ENCODE measurements around the gene PRELID1.
"Not testable (repeated sequence)": the region's sequence is repeated elsewhere in the genome, so short reads cannot be mapped to it uniquely, and the experiment has no call there.

Gene PRELID1

DNA sequence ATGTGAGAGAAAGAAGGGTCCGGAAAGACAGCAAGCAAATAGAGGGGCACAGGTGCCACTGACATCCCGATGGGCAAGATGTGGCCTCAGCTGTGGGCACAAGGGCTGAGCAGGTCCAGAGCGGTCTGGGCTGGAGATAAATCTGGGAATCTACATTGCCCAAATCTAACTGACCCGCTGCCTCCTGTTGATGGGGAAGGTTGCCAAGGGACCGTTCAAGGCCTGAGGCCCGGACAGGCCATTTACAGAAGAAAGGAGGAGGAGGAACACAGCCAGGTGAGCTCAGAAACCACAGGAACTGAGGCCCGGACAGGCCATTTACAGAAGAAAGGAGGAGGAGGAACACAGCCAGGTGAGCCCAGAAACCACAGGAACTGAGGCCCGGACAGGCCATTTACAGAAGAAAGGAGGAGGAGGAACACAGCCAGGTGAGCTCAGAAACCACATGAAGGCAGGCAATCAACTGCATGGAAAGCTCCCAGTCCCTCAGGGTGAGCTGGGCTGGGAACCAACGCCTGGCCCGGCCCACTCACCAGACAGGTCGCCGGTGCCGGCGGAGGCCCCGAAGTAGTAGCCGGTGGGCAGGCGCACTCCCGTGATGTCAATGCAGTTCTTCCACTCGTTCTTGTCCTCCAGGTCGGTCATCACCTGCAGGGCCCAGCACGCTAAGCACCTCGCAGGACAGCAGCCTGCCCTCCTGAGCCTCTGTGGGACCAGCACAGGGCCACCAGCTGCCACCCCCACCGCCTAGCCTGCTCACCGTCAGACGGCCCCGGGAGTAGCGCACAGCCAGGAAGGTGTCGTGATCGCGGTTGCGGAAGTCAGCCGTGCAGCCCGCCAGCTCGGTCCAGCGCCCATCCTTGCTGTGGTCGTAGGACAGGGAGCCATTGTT lies 33.2 kb downstream of the PRELID1 start:
- FAIRE-seq, result no peak

DNA sequence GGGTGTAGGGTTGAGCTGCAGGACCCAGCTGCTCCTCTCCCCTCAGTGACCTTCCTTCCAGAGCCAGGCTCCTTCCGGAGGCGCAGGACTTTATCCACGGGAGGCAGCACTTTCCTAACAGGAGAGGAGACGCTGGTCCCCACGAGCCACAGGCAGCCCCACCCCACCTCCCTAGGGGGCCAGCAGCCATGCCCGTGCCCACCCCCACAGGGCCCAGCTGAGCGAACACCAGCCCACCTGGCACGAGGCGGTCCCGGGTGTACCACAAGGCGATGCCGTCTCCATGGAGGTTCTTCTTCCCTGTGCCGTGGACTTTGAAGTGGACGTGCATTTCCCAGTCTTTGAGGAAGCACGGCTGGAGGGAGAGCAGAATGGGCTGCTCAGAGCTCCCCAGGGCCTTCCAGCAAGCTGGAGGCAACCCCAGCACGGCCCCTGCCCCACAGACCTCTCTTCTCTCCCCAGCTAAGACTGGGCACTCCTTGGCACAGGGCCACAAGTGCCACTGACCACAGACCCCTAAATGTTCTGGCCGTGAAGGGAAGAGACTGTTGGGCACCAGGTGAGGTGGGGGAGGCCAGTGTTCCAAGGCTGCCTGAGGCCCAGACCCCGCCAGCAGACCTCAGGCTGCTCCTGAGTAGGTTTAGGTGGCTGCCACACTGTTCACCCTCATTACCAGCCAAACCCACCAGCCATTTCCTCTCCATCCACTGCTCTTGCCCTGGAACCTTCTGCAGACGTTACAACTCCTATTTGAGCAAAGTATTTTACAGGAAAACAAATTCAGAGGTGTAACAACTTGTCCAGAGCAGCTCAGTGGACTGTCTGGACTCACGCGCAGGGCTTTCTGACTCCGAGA lies 34.9 kb downstream of the PRELID1 start:
- no peak for FAIRE-seq

DNA sequence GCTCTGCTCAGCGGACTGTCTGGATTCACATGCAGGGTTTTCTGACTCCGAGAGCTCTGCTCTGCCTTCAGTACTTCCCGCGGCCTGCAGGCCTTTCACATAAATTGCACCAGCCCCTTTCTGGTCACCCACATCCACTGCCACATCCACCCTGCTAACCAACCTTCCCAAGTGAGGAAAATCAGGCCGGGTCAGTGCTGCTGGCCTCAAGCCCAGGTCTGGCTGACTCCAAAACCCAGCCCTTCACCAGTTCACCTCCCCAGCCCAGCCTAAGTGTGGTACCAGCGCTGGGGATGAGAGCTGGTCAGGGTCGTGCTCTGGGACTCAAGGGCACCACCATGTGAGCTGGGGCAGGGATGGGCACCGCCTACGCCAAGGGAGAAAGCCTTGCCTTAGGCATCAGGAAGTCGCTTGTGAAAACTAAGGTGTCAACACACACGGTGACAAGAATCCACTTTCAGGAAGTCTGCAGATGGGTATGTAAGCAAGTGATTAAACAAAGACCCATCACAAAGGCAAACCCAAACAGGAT lies 35.6 kb downstream of the PRELID1 start:
- FAIRE-seq, result no peak

DNA sequence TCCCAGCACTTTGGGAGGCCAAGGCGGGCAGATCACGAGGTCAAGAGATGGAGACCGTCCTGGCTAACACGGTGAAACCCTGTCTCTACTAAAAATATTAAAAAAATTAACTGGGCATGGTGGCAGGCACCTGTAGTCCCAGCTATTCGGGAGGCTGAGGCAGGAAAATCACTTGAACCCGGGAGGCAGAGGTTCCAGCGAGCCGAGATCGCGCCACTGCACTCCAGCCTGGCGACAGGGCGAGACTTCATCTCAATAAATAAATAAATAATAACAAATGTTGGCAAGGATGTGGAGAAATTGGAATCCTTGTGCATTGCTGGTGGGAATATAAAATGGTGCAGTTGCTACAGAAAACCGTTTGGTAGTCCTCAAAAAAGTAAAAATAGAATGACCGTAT lies 39.4 kb downstream of the PRELID1 start:
- FAIRE-seq, result not testable (repeated sequence)

DNA sequence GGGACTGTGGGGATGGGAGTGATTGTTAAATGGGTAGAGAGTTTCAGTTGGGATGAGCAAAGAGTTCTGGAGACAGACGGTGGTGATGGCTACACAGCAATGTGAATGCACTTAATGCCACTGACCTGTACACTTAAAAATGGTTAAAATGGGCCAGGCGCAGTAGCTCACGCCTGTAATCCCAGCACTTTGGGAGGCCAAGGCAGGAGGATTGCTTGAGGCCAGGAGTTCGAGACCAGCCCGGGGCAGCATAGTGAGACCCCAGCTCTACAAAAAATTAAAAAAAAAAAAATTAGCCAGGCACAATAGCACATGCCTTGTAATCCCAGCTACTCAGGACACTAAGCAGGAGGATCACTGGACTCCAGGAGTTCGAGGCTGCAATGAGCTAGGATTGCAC lies 40.2 kb downstream of the PRELID1 start:
- FAIRE-seq, result no peak

DNA sequence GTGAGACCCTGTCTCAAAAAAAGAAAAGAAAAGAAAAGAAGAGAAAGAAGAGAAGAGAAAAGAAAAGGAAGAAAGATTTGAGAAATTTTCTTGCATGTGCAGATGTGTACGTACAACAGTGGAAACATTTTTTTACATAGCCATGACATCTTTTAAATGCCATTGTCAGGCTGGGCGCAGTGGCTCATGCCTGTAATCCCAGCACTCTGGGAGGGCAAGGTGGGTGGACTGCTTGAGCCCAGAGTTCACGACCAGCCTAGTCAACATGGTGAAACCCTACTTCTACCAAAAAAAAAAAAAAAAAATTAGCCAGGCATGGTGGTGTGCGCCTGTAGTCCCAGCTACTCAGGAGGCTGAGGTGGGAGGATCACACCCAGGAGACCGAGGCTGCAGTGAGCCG lies 41.3 kb downstream of the PRELID1 start:
- FAIRE-seq, result no peak

DNA sequence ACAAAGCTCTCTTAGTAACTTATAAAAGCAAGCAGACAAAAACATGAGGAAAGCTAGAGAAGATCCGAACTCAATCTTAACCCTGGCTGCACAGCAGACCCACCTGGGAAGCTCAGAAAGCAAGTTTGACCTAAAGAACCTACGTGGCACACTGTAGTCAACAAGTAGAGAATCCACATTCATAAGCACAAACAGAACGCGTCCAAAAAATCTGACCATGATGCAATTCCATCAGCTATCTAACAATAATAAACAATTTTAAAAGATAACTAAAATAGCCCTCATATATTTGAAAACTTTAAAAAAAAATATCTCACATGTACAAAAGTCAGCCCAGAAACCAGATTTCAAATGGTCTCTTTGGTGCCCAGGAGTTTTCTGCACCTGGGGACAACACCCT lies 43.2 kb downstream of the PRELID1 start:
- FAIRE-seq, result no peak

DNA sequence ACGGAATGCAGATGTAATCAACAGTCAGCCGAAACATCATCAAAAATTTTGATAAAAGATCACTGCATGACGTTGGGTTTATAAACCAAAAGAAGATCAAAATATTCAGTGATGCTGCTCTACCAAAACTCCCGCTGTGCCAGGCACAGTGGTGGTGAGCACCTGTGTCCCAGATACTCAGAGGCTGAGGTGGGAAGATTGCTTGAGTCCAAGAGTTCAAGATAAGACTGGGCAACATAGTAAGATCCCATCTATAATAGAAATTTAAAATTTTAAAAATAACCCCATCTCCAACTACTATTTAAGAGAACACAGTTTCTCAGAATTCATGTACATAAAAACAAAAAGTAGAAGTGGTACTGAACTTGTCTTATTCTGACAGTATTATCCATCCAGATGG lies 44.1 kb downstream of the PRELID1 start:
- no peak for FAIRE-seq

DNA sequence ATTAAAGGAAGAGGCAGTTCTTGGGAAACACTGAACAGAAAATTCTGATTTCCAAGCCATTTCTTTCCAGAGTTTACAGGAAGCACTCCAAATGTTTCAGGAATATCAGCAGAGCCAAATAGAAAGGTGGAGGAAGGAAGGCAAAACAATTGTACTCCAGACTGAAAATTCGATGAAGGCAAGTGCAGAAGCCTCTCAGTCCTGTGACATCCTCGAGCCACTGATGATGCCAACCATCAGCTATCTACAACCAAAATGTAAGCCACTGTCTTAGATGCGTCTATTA lies 45.7 kb downstream of the PRELID1 start:
- no peak for FAIRE-seq

DNA sequence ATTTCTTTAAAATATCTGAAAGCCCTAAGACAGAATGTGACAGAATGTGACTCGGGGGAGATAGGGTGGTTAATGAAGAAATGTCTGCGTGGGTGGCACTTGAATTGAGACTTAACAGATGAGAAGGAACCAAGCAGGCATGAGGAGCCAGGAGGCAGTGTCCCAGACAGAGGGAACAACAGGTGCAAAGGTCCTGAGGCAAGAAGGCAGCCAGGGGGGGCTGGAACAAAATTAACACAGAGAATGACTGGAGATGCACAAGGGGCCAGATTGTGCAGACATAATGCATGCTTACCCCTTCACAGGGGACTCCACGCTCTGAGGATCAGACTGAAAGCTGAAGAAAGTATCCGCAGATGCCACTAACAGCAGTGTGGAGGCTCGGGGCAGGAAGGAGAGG lies 46.2 kb downstream of the PRELID1 start:
- FAIRE-seq, result no peak

DNA sequence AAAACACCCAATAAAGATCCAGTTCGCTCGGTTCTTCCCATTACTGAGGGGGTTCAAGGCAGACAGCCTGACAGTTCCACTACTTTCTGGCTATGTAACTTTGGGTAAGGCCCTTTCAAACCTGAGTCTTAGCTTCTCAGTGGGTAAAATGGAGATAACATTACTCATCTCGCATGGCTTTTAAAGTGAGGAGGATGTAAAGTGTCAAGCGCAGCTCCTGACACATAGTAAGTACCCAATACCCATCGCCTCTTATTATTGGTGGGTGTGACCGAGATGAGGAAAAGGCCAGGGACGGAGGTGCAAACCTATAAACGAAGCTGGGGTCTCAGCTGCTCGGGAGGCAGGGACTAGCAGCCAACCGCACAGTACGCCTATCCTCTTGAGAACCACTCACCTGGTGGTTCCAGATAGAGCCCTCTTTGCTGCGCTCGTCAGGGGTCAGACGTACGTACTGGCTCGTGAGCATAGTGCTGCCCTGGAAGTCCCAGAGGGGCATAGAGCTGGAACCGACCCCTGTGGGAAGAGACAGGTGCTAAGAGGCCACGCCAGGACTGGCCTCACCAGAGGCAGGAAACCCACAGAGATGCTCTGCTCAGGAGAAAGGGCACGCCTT lies 47.3 kb downstream of the PRELID1 start:
- FAIRE-seq, result no peak

DNA sequence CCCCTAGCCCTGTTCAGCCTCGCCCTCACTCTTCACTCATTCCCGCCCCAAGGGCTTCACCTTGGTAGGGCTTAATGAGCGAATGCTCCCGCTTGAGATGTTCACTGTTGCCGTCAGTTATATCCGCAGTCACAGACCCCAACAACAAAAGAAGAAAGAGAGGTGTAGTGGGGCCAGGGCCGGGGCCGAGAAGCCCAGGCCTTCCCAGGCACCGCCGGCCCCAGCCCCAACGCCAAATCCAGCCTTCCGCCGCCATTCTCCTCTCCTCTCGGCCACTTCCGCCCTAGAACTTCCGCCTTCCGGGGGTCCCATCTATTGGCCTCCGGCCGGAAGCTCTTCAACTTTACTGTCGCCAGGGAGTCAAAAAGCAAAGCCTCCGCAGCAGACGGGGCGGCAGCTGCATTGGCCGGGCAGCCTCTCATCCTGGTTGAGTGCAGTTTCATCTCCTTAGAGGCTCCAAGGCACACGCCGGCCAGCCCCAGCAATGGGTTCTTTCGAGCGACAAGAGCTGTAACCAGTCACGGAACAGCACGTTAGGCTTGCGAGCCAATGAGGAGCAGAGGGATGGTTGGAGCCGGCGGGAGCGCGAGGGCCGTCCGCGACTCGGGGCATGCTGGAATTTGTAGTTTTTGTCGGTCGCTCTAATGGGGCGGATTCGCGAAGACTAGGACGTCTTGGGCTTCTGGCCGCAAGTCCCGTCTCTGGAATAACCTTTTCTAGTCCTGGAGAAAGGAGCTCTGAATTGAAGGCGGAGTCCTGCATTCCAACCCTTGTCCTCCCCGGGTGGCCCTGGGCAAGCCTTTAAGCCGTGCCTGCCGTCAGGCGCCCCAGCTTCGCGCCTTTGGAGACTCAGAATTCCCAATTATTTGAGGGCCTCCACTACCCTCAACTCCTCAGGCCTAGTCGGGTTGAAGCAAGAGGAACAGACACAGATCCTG lies 48.1 kb downstream of the PRELID1 start, which contains the start of gene LMAN2:
Gene LMAN2, minus strand, starts transcription at position 277 of the 938 bp plus-strand sequence. Its CDS starts 21 bp downstream, at position 256.
- no peak for FAIRE-seq

DNA sequence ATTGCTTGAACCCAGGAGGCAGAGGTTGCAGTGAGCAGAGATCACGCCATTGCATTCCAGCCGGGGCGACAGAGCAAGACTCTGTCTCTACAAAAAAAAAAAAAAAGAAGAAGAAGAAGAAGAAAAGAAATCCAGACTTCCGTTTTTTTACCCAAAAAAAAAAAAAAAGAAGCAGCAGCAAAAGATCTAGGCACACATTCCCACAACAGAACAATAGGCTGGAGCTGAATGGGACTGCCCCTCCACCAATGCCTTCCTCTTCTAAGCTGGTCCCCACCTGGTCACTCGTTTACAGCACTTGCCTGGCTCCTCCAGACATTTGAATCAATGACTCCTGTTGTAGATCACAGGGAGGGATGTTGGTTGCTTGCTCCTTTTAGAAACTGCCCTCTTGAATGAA lies 49.5 kb downstream of the PRELID1 start:
- FAIRE-seq, result no peak

DNA sequence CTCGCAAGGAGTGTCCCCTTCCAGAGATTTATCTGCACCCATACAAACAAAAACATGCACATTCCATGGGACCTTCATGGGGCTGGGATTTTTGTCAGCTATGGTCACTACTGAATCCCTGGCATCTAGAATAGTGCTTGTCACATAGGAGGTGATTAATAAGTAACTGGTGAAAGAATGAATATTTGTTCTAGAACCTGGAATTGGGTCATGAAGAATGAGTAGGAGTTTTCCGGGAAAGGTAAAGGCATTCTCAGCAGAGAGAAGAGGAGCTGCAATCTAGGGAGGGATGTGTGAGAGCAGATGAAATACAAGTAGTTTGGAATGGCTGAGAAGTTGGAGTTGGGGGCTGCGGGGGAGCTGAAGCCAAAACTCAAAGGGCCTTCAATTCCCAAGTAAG lies 50.7 kb downstream of the PRELID1 start:
- FAIRE-seq, result no peak

DNA sequence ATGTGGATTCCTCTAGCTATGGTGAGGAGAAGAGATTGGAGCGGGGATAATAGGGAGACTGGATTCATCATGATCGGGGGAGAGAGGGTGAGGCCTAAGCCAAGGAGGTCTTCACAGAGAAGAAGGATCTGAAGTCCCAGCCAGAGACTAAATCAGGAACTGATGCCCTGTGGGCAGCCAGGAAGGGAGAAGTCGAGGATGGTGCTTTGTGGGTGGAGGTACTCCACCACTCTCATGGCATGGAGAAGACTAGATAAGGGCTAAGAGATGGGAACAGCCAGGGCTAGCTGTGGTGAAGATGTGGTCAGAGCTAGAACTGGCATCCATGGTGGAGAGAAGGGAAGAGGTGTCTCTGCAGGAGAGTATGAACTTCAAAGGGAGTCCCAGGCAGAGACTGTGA lies 51.1 kb downstream of the PRELID1 start:
- FAIRE-seq, result no peak

DNA sequence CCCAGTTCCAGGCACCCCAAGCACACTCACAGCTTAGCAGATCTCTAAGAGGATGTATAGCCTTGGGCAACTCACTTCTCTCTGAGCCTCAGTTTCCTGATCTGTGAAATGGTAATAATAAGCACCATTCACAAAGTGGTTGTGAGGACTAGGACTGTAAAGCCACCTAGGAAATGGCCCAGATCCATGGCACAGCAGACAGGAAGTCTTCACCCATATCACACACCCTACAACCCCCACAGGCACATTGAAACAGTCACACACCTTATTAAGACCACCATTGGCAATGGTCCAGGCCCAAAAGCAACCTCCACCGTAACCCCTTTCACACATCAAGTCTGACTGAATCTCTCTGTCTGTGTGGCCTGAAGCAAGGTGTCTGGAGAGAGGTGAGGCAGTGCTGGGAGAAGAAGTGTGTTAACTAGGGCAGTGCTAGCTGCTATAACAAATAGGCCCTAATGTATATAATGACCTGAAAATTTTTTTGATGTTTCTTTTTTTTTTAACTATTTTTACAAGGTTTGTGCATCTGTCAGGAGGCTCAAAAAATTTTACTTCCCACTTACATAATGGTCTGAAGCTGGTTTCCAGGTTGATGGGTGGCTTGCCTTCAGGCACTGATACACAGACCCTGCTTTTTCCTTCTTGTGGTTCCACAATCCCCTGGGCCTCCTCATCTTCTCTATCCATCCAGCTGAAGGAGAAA lies 51.7 kb downstream of the PRELID1 start:
- FAIRE-seq, result no peak

DNA sequence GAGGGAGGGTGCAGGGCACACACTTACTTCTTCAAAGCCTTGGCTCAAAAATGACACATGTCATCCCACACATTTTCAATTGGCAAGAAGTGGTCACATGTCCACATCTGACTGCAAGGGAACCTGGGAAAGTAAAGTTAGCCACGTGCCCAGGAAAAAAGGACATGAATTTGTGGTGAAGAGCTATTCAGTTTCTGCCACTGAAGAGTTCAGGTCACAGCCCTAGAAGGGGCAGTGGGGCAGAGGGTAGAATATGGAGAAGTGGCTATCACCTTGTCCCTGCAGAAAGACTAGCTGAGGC lies 52.2 kb downstream of the PRELID1 start:
- no peak for FAIRE-seq

All from endometrium (tissue), 2 donors.